B cell (primary cell): Measurements from ENCODE around the gene RUNDC3A. TPM values are rescaled to one million over a fixed set of nuclear protein-coding genes. Genes with fewer than 3 reads are reported as not detected.
A peak's percentile ranks its signal among the peaks of the same experiment; 100 is the strongest.

Source experiments
- ATAC-seq: fragments of 200-7000 bp; cut with Tn5 transposase; one replicate; pipeline ENCODE4 v1.10.0; 2021; ENCODE audit warnings: low read depth, mild to moderate bottlenecking, moderate number of reproducible peaks, moderate library complexity
- CTCF ChIA-PET: fragments of 350-600 bp; sonication (Branson Sonifier 250); formaldehyde crosslinking; loops from one replicate; lab custom pipeline; 2021; ENCODE audit warnings: antibody characterized with exemption, inconsistent platforms; lab: Charles Lee
- POLR2A ChIA-PET: fragments of 350-600 bp; sonication (Branson Sonifier 250); formaldehyde crosslinking; loops from one replicate; lab custom pipeline; 2021; ENCODE audit warnings: antibody characterized with exemption; lab: Charles Lee
- DNase-seq: peaks from one replicate; pipeline ENCODE4 v3.0.0; 2013
- H2AFZ ChIP-seq: 2 replicates; pipeline ENCODE4 v1.6.1; 2012; ENCODE audit warnings: mild to moderate bottlenecking, low read depth, low read length; ENCODE audit not compliant: insufficient read depth, poor library complexity, severe bottlenecking
- H3K27ac ChIP-seq, 2 donors: 1 replicate in 1 of 2; 2 replicates in 1 of 2; pipeline ENCODE4 v1.5.1; 2012 to 2013; ENCODE audit warnings: low read length in 2 of 2, mild to moderate bottlenecking in 2 of 2, moderate library complexity in 1 of 2
- H3K27me3 ChIP-seq, 4 experiments: fragments of 200-600 bp in 1 of 4; sonication (generic) in 1 of 4; replicated peaks in 1 of 4; 1 replicate in 2 of 4; 2 replicates in 2 of 4; pipeline versions ENCODE4 v1.6.1 to v1.7.0; 2013 to 2016; ENCODE audit warnings: low read length in 3 of 4, mild to moderate bottlenecking in 2 of 4, mixed read lengths in 1 of 4, moderate library complexity in 1 of 4; ENCODE audit not compliant: insufficient read depth in 4 of 4, control insufficient read depth in 3 of 4; ENCODE audit errors: control extremely low read depth in 1 of 4
- H3K36me3 ChIP-seq, 2 experiments: replicated peaks in 1 of 2; 1 replicate in 1 of 2; 2 replicates in 1 of 2; pipeline versions ENCODE4 v1.6.1 to v1.7.1; 2013; ENCODE audit warnings: low read length in 1 of 2; ENCODE audit not compliant: insufficient read depth in 2 of 2, control insufficient read depth in 1 of 2; ENCODE audit errors: control extremely low read depth in 1 of 2, extremely low read depth in 1 of 2
- H3K4me1 ChIP-seq, 2 donors: fragments of 200-600 bp in 1 of 2; sonication (generic) in 1 of 2; 1 replicate in 1 of 2; 2 replicates in 1 of 2; pipeline versions ENCODE4 v1.5.1 to v1.6.1; 2013 to 2017; ENCODE audit warnings: low read length in 2 of 2; ENCODE audit not compliant: control insufficient read depth in 2 of 2, insufficient read depth in 2 of 2
- H3K4me2 ChIP-seq: replicated peaks from 2 replicates; pipeline ENCODE3; 2012; ENCODE audit warnings: mild to moderate bottlenecking, low read depth, low read length; ENCODE audit not compliant: poor library complexity, severe bottlenecking
- H3K4me3 ChIP-seq, 5 experiments: fragments of 200-600 bp in 1 of 5; sonication (generic) in 1 of 5; 1 replicate in 3 of 5; 2 replicates in 2 of 5; pipeline versions ENCODE4 v1.5.1 to v1.7.0; 2011 to 2016; ENCODE audit warnings: low read length in 4 of 5, mild to moderate bottlenecking in 4 of 5, low read depth in 2 of 5, control low read depth in 1 of 5, moderate library complexity in 1 of 5; ENCODE audit not compliant: insufficient read depth in 1 of 5; ENCODE audit errors: control extremely low read depth in 1 of 5, extremely low read depth in 1 of 5
- H3K79me2 ChIP-seq: fragments of 200-600 bp; sonication (generic); one replicate; pipeline ENCODE4 v1.6.0; 2016; ENCODE audit warnings: low read length; ENCODE audit not compliant: control insufficient read depth, insufficient read depth
- H3K9ac ChIP-seq: fragments of 200-600 bp; sonication (generic); 2 replicates; pipeline ENCODE4 v1.6.1; 2017; ENCODE audit warnings: mild to moderate bottlenecking, low read length, moderate library complexity
- H3K9me3 ChIP-seq, 3 donors: one replicate each; pipeline versions ENCODE4 v1.6.1 to v1.7.1; 2013; ENCODE audit warnings: low read length in 2 of 3; ENCODE audit not compliant: control insufficient read depth in 2 of 3, insufficient read depth in 1 of 3; ENCODE audit errors: control extremely low read depth in 1 of 3
- H4K20me1 ChIP-seq: 2 replicates; pipeline ENCODE4 v1.6.0; 2012; ENCODE audit warnings: mild to moderate bottlenecking, low read length; ENCODE audit not compliant: insufficient read depth, control insufficient read depth, poor library complexity, severe bottlenecking
- H3K27ac Mint-ChIP-seq: one replicate; pipeline ENCODE4 v1.8.0; 2021; ENCODE audit warnings: mixed read lengths
- H3K27me3 Mint-ChIP-seq: one replicate; pipeline ENCODE4 v1.8.0; 2021; ENCODE audit warnings: mixed read lengths
- H3K4me1 Mint-ChIP-seq: one replicate; pipeline ENCODE4 v1.8.0; 2021; ENCODE audit warnings: mixed read lengths
- H3K4me3 Mint-ChIP-seq: one replicate; pipeline ENCODE4 v1.8.0; 2021; ENCODE audit warnings: mixed read lengths
- H3K9me3 Mint-ChIP-seq: one replicate; pipeline ENCODE4 v1.8.0; 2022; ENCODE audit warnings: mixed read lengths; ENCODE audit not compliant: insufficient read depth
- CTCF ChIP-seq: fragments of 200-600 bp; IDR thresholded peaks from one replicate; pipeline ENCODE4 v1.8.0; 2022; ENCODE audit warnings: antibody characterized with exemption, mild to moderate bottlenecking
- EZH2 ChIP-seq: IDR thresholded peaks from 2 replicates; pipeline ENCODE4 v1.6.1; 2012; ENCODE audit warnings: borderline replicate concordance, low read depth, mild to moderate bottlenecking, moderate library complexity, low read length; ENCODE audit not compliant: insufficient read depth, poor library complexity, severe bottlenecking
- WGBS: methylation state at CpG from one replicate; pipeline ENCODE4 v1.1.5; 2013; ENCODE audit warnings: missing lambda C conversion rate; ENCODE audit not compliant: insufficient coverage; 5-methylcytosine and 5-hydroxymethylcytosine counted together
- intact Hi-C: fragments of 100-400 bp; cut with micrococcal nuclease; formaldehyde crosslinking; loops from one replicate; pipeline ENCODE4 v1.10.0; 2022
- polyA plus RNA-seq: library from polyadenylated mRNA; depleted of rRNA; stranded (reverse); fragments of >200 nt; gene quantifications from 2 replicates; pipeline ENCODE4 v1.2.3, GENCODE V29; 2012
- total RNA-seq, 2 donors: library from RNA; stranded (reverse); fragments of 120-200 nt in 1 of 2; gene quantifications; 1 replicate in 1 of 2; 2 replicates in 1 of 2; pipeline versions ENCODE4 v1.2.3 to v1.2.4, GENCODE V29; 2013 to 2022

The RUNDC3A gene
- total and polyA plus RNA-seq, 2 donors (not counting 1 experiment from before 2014, with no cell fraction given) = 0.19 TPM; not detected in 1

GRCh38 chr17:44310188-44310587 lies 1.8 kb downstream of the RUNDC3A start:
- no peaks in the 10 kb centered on the region for H3K79me2 ChIP-seq
- intact Hi-C loops = no loop called here
- H2AFZ ChIP-seq = no peak overlapping the region
- TF ChIP-seq EZH2 = no peak
- peak overlapping the region; percentile 20 for H3K27ac Mint-ChIP-seq
- peaks cover 0 to 62% (median 23%) of the 10 kb centered on the region in 4 experiments for H3K27me3 ChIP-seq
- H3K4me1 ChIP-seq = peaks cover 27 to 29% of the 10 kb centered on the region in 2 donors
- no peaks in the 10 kb centered on the region for H3K36me3 ChIP-seq
- H3K27ac ChIP-seq = no peak overlapping the region
- H3K4me2 ChIP-seq = no peak overlapping the region
- ATAC-seq (no peak), DNase-seq (peak; percentile 28)
- peaks cover 41% of the 10 kb centered on the region for H3K27me3 Mint-ChIP-seq
- H3K9me3 ChIP-seq = peaks cover 0 to 19% (median 0%) of the 10 kb centered on the region in 3 donors
- no peaks in the 10 kb centered on the region for H4K20me1 ChIP-seq
- ChIA-PET CTCF (interaction anchor here (0.9 to 1.1 kb wide), 2 partner anchors 21 to 94 kb away, joined by 3 read pairs; no protein-coding TSS in a partner anchor), POLR2A (no interaction called here)
- no peaks in the 10 kb centered on the region for H3K9me3 Mint-ChIP-seq
- 94% methylated on average over 1 of the region's 2 CpGs for WGBS
- no peak overlapping the region for H3K4me3 ChIP-seq
- peak overlapping the region; percentile 44 for H3K4me3 Mint-ChIP-seq
- no peak overlapping the region for H3K9ac ChIP-seq
- H3K4me1 Mint-ChIP-seq = peaks cover 19% of the 10 kb centered on the region

- no peak for DNase-seq
- H3K27me3 ChIP-seq = peaks cover 0 to 62% (median 24%) of the 10 kb centered on the region in 4 experiments
- WGBS = 76% methylated on average over 10 of the region's 10 CpGs
- intact Hi-C loops = no loop called here
- no peaks in the 10 kb centered on the region for H3K79me2 ChIP-seq
- H3K9me3 ChIP-seq = peaks cover 0 to 19% (median 0%) of the 10 kb centered on the region in 3 donors
- peaks cover 24% of the 10 kb centered on the region for H3K4me1 Mint-ChIP-seq
- peaks cover 39% of the 10 kb centered on the region for H3K27me3 Mint-ChIP-seq
- no peaks in the 10 kb centered on the region for H3K9me3 Mint-ChIP-seq
- no peak overlapping the region for H3K27ac Mint-ChIP-seq
- ATAC-seq = no peak
- H3K4me1 ChIP-seq = peaks cover 32 to 34% of the 10 kb centered on the region in 2 donors
- H3K27ac ChIP-seq = no peak overlapping the region
- no peaks in the 10 kb centered on the region for H4K20me1 ChIP-seq
- ChIA-PET CTCF (interaction anchor here (0.9 to 1.1 kb wide), 2 partner anchors 21 to 94 kb away, joined by 3 read pairs; no protein-coding TSS in a partner anchor), POLR2A (no interaction called here)
- no peak overlapping the region for H3K4me3 Mint-ChIP-seq
- H3K4me3 ChIP-seq = no peak overlapping the region
- H3K9ac ChIP-seq = no peak overlapping the region
- H3K36me3 ChIP-seq = no peaks in the 10 kb centered on the region
- no peak overlapping the region for H3K4me2 ChIP-seq
- no peak overlapping the region for H2AFZ ChIP-seq
- TF ChIP-seq CTCF (no peak), EZH2 (no peak)
These were observed 2.4 kb downstream of the RUNDC3A start for GRCh38 chr17:44310609-44311376.
